HCT116 (cell line): ENCODE results near the gene WWTR1. TPM values are rescaled to one million over a fixed set of nuclear protein-coding genes. Genes with fewer than 3 reads are reported as not detected.

Source experiments
- ATAC-seq: fragments of 200-7000 bp; cut with Tn5 transposase; 2 replicates; pipeline ENCODE4 v1.9.1; 2020; ENCODE audit warnings: mild to moderate bottlenecking, moderate library complexity
- BruUV-seq: library from RNA; stranded (reverse); fragments of 400-500 nt; replicated peaks from 2 replicates; lab custom pipeline; 2021; lab: Mats Ljungman, UMichigan
- CTCF ChIA-PET: fragments of 300-600 bp; sonication (Branson Sonifier 250); formaldehyde crosslinking; loops from one replicate; lab custom pipeline; 2021; ENCODE audit warnings: antibody characterized with exemption; lab: Charles Lee
- POLR2A ChIA-PET: fragments of 300-600, 350-600 bp; sonication (Branson Sonifier 250); formaldehyde crosslinking; loops from one replicate; lab custom pipeline; 2021; ENCODE audit warnings: antibody characterized with exemption; lab: Charles Lee
- RAD21 ChIA-PET, 2 experiments: fragments of 300-600 bp; sonication (Branson Sonifier 250); formaldehyde crosslinking; loops; one replicate each; lab custom pipeline; 2023; ENCODE audit warnings: low total read pairs in 2 of 2; ENCODE audit not compliant: uncharacterized antibody in 2 of 2, unreplicated experiment in 2 of 2, low non-redundant PET in 1 of 2; lab: Charles Lee
- DNase-seq: peaks from one replicate; pipeline ENCODE4 v3.0.0-alpha.2; 2010; ENCODE audit warnings: low read depth, low spot score
- H2AFZ ChIP-seq: fragments of 200-600 bp; shearing (Covaris generic), sonication (generic); 2 replicates; pipeline ENCODE4 v1.6.1; 2017; ENCODE audit warnings: low read depth, mixed run types, mixed read lengths, antibody characterized with exemption, low read length; ENCODE audit not compliant: poor library complexity, severe bottlenecking
- H3K27ac ChIP-seq: 2 replicates; pipeline ENCODE4 v1.5.1; 2012; ENCODE audit warnings: low read depth, low read length
- H3K27me3 ChIP-seq: fragments of 200-600 bp; sonication (generic); 2 replicates; pipeline ENCODE4 v1.6.1; 2016; ENCODE audit warnings: mixed run types, low read length, mixed read lengths; ENCODE audit not compliant: insufficient read depth
- H3K36me3 ChIP-seq, 2 experiments: fragments of 200-500 bp in 1 of 2; fragments of 200-600 bp in 1 of 2; sonication (Bioruptor generic) in 1 of 2; sonication (generic) in 1 of 2; 2 replicates each; pipeline versions ENCODE4 v1.5.1 to v1.6.1; 2014 to 2016; ENCODE audit warnings: low read length in 2 of 2, inconsistent platforms in 1 of 2, mixed read lengths in 1 of 2, mixed run types in 1 of 2; ENCODE audit not compliant: insufficient read depth in 2 of 2, control insufficient read depth in 1 of 2
- H3K4me1 ChIP-seq, 2 experiments: fragments of 200-600 bp in 1 of 2; sonication (generic) in 1 of 2; 2 replicates each; pipeline versions ENCODE4 v1.5.1 to v1.6.1; 2012 to 2017; ENCODE audit warnings: low read length in 2 of 2, inconsistent platforms in 1 of 2, mild to moderate bottlenecking in 1 of 2, mixed read lengths in 1 of 2, mixed run types in 1 of 2, moderate library complexity in 1 of 2; ENCODE audit not compliant: insufficient read depth in 2 of 2, control insufficient read depth in 1 of 2
- H3K4me2 ChIP-seq: fragments of 200-600 bp; sonication (generic); 2 replicates; pipeline ENCODE4 v1.6.1; 2017; ENCODE audit warnings: mixed run types, low read length, mixed read lengths
- H3K4me3 ChIP-seq, 2 experiments: fragments of 200-600 bp in 1 of 2; sonication (generic) in 1 of 2; replicated peaks in 1 of 2; 2 replicates each; pipeline ENCODE4 v1.5.1; 2011 to 2016; ENCODE audit warnings: low read length in 2 of 2, control low read depth in 1 of 2, low read depth in 1 of 2, mild to moderate bottlenecking in 1 of 2, mixed read lengths in 1 of 2, mixed run types in 1 of 2
- H3K79me2 ChIP-seq: fragments of 200-600 bp; sonication (generic); 2 replicates; pipeline ENCODE4 v1.6.1; 2017; ENCODE audit warnings: mild to moderate bottlenecking, mixed run types, low read length, moderate library complexity, mixed read lengths; ENCODE audit not compliant: insufficient read depth
- H3K9ac ChIP-seq: fragments of 200-600 bp; sonication (generic); 2 replicates; pipeline ENCODE4 v1.6.1; 2016; ENCODE audit warnings: low read length, mixed read lengths
- H3K9me2 ChIP-seq: fragments of 200-600 bp; sonication (generic), shearing (Covaris generic); 2 replicates; pipeline ENCODE4 v1.6.1; 2017; ENCODE audit warnings: mixed run types, mild to moderate bottlenecking, moderate library complexity; ENCODE audit not compliant: insufficient read depth
- H3K9me3 ChIP-seq, 2 experiments: fragments of 200-500 bp in 1 of 2; fragments of 200-600 bp in 1 of 2; sonication (Bioruptor generic) in 1 of 2; sonication (generic) in 1 of 2; 2 replicates each; pipeline ENCODE4 v1.6.1; 2014 to 2017; ENCODE audit warnings: low read length in 2 of 2, mixed read lengths in 2 of 2, inconsistent platforms in 1 of 2, low read depth in 1 of 2, mild to moderate bottlenecking in 1 of 2, mixed run types in 1 of 2, moderate library complexity in 1 of 2; ENCODE audit not compliant: control insufficient read depth in 1 of 2, insufficient read depth in 1 of 2
- H4K20me1 ChIP-seq: fragments of 200-600 bp; sonication (generic), shearing (Covaris generic); 2 replicates; pipeline ENCODE4 v1.6.1; 2017; ENCODE audit warnings: mixed run types, mild to moderate bottlenecking, moderate library complexity; ENCODE audit not compliant: insufficient read depth
- EGR1 ChIP-seq: IDR thresholded peaks from 2 replicates; pipeline ENCODE4 v1.6.1; 2012; ENCODE audit warnings: low read depth
- EZH2 ChIP-seq: fragments of 200-600 bp; sonication (generic); IDR thresholded peaks from 2 replicates; pipeline ENCODE4 v1.6.1; 2017; ENCODE audit warnings: antibody characterized with exemption, mixed run types
- POLR2A ChIP-seq: IDR thresholded peaks from 2 replicates; pipeline ENCODE4 v1.7.0; 2011; ENCODE audit warnings: borderline replicate concordance; ENCODE audit not compliant: insufficient read depth, insufficient read length; ENCODE audit errors: extremely low read depth
- POLR2AphosphoS5 ChIP-seq: IDR thresholded peaks from 2 replicates; pipeline ENCODE4 v1.6.1; 2011; ENCODE audit warnings: mild to moderate bottlenecking, low read depth, low read length, moderate library complexity
- RAD21 ChIP-seq: IDR thresholded peaks from 2 replicates; pipeline ENCODE4 v1.6.1; 2012; ENCODE audit warnings: low read depth, mild to moderate bottlenecking
- ZFX ChIP-seq: fragments of 450-650 bp; IDR thresholded peaks from 2 replicates; pipeline ENCODE4 v1.6.1; 2017
- intact Hi-C: fragments of 100-400 bp; cut with micrococcal nuclease; formaldehyde crosslinking; loops from 2 replicates; pipeline ENCODE4 v1.10.0; 2022
- total RNA-seq: library from RNA; stranded (reverse); gene quantifications from one replicate; pipeline ENCODE4 v1.2.1, GENCODE V29; 2021; ENCODE audit not compliant: unreplicated experiment
- TF ChIP-seq, protein P1 (sequence below): IDR thresholded peaks from 2 replicates; pipeline ENCODE4 v1.6.1; 2012
- TF ChIP-seq, protein P2 (sequence below), 3 experiments: fragments of 200-600 bp in 1 of 3; sonication (generic) in 1 of 3; IDR thresholded peaks in 2 of 3; conservative IDR thresholded peaks in 1 of 3; 2 replicates each; pipeline ENCODE4 v1.5.1; 2012 to 2017; ENCODE audit warnings: low read depth in 2 of 3, low read length in 2 of 3, antibody characterized with exemption in 1 of 3, borderline replicate concordance in 1 of 3, control low read depth in 1 of 3, mild to moderate bottlenecking in 1 of 3, mixed read lengths in 1 of 3, mixed run types in 1 of 3, moderate library complexity in 1 of 3; ENCODE audit not compliant: insufficient read depth in 1 of 3

The WWTR1 gene
- total RNA-seq, 1 experiment from 2014 or later = 46.9 TPM

DNA sequence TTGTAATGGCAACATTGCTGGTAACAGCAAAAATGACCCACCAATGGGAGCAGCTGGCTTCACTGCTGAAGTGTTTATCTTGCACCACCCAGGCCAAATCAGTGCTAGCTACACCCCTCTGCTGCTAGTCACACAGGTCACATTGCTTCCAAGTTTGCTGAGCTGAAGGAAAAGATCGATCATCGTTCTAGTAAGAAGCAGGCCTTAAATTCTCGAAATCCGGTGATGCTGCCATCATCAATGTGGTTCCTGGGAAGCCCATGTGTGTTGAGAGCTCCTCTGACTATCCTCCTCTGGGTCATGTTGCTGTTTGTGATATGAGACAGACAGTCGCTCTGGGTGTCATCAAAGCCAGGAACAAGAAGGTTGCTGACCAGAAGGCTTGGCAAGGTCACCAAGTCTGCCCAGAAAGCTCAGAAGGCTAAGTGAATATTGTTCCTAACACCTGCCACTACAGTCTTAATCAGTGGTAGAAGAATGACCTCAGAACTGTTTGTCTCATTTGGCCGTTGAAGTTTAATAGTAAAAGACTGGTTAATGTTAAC is 162.2 kb downstream of the WWTR1 start:
- no peaks in the 10 kb centered on the region for H4K20me1 ChIP-seq
- ChIA-PET CTCF (interaction anchor here (1.0 to 1.4 kb wide), 3 partner anchors 375 to 540 kb away, joined by 3 to 5 read pairs (median 4); no protein-coding TSS in a partner anchor), RAD21 (no interaction called here), POLR2A (no interaction called here)
- no peak overlapping the region for H3K9ac ChIP-seq
- peaks cover 0 to 9% of the 10 kb centered on the region in 2 experiments; a peak in 1 of 4 replicates for H3K4me1 ChIP-seq
- DNase-seq = no peak
- no peak overlapping the region for H3K27ac ChIP-seq
- TF ChIP-seq EGR1 (no peak), POLR2A (no peak)
- intact Hi-C loops = loop anchor here (10.0 kb wide), 2 partner anchors 469 to 729 kb away; no protein-coding TSS in a partner anchor
- BruUV-seq = no TSS peak
- H3K4me2 ChIP-seq = no peak overlapping the region
- ATAC-seq = no peak
- H3K36me3 ChIP-seq = no peaks in the 10 kb centered on the region
- H3K27me3 ChIP-seq = no peaks in the 10 kb centered on the region
- peaks cover 0 to 1% of the 10 kb centered on the region in 2 experiments; a peak in 1 of 4 replicates for H3K9me3 ChIP-seq
- no peak overlapping the region for H3K4me3 ChIP-seq
- H3K9me2 ChIP-seq = no peaks in the 10 kb centered on the region
- no peaks in the 10 kb centered on the region for H3K79me2 ChIP-seq
- H2AFZ ChIP-seq = no peak overlapping the region

DNA sequence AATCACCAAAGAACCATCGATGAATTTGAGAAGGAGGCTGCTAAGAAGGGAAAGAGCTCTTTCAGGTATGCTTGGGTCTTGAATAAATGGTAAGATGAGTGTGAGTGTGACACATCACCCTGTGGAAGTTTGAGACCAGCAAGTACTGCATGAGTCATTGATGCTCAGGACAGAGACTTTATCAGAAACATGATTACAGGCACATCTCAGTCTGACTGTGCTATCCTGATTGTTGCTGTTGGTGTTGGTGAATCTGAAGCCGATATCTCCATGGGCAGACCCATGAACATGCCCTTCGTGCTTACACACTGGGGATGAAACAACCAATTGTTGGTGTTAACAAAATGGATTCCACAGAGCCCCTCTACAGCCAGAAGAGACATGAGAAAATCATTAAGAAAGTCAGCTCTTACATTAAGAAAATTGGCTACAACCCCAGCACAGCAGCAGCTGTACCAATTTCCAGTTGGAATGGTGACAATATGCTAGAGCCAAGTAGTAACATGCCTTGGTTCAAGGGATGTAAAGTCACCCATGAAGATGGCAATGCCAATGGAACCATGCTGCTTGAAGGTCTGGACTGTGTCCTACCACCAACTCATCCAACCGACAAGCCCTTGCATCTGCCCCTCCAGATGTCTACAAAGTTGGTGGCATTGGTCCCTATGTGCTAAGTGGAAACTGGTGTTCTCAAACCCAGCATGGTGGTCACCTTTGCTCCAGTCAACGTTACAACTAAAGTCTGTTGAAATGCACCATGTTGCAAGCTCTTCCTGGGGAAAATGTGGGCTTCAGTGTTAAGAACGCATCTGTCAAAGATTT is 162.9 kb downstream of the WWTR1 start:
- ATAC-seq (no peak), DNase-seq (no peak)
- BruUV-seq = no TSS peak
- Histone ChIP-seq H3K4me3 (no peak overlapping the region), H3K79me2 (no peaks in the 10 kb centered on the region), H3K9me2 (no peaks in the 10 kb centered on the region), H3K27ac (no peak overlapping the region), H3K4me1 (peaks cover 0 to 9% of the 10 kb centered on the region in 2 experiments; a peak in 1 of 4 replicates), H4K20me1 (no peaks in the 10 kb centered on the region), H3K9me3 (peaks cover 0 to 3% of the 10 kb centered on the region in 2 experiments; a peak in 1 of 4 replicates), H3K27me3 (no peaks in the 10 kb centered on the region), H3K9ac (no peak overlapping the region), H2AFZ (peak overlapping the region; percentile 73), H3K4me2 (no peak overlapping the region), H3K36me3 (no peaks in the 10 kb centered on the region)
- TF ChIP-seq, protein P1, sequence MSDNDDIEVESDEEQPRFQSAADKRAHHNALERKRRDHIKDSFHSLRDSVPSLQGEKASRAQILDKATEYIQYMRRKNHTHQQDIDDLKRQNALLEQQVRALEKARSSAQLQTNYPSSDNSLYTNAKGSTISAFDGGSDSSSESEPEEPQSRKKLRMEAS = no peak
- TF ChIP-seq EGR1 (no peak), RAD21 (no peak), POLR2AphosphoS5 (no peak), ZFX (no peak), EZH2 (no peak)
- TF ChIP-seq, protein P2, sequence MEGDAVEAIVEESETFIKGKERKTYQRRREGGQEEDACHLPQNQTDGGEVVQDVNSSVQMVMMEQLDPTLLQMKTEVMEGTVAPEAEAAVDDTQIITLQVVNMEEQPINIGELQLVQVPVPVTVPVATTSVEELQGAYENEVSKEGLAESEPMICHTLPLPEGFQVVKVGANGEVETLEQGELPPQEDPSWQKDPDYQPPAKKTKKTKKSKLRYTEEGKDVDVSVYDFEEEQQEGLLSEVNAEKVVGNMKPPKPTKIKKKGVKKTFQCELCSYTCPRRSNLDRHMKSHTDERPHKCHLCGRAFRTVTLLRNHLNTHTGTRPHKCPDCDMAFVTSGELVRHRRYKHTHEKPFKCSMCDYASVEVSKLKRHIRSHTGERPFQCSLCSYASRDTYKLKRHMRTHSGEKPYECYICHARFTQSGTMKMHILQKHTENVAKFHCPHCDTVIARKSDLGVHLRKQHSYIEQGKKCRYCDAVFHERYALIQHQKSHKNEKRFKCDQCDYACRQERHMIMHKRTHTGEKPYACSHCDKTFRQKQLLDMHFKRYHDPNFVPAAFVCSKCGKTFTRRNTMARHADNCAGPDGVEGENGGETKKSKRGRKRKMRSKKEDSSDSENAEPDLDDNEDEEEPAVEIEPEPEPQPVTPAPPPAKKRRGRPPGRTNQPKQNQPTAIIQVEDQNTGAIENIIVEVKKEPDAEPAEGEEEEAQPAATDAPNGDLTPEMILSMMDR (IDR thresholded peaks at IDR 0.05 in 2 of 3, conservative IDR thresholded peaks at IDR 0.05 in 1 of 3; ENCODE audit: borderline replicate concordance in 1 of 3, insufficient read depth in 1 of 3, low read depth in 2 of 3, low read length in 2 of 3) = no peak
- RAD21 ChIA-PET = no interaction called here
- intact Hi-C loops = loop anchor here (1.0 to 10.0 kb wide), 3 partner anchors 276 to 730 kb away; no protein-coding TSS in a partner anchor
- POLR2A ChIA-PET = no interaction called here
- CTCF ChIA-PET = interaction anchor here (1.0 to 1.4 kb wide), 4 partner anchors 276 to 539 kb away, joined by 3 to 5 read pairs (median 4); no protein-coding TSS in a partner anchor
